Left renal cortex interstitium (tissue), 4 donors: ENCODE measurements around the gene STARD9. TPM values are rescaled to one million over a fixed set of nuclear protein-coding genes. Genes with fewer than 3 reads are reported as not detected.
"Not testable (repeated sequence)": the region's sequence is repeated elsewhere in the genome, so short reads cannot be mapped to it uniquely, and the experiment has no call there.

Experiments
- DNase-seq, 4 donors: peaks; one replicate each; pipeline ENCODE4 v3.0.0-alpha.2; 2013; ENCODE audit warnings: low read depth in 4 of 4, low spot score in 2 of 4, missing footprints in 1 of 4
- polyA plus RNA-seq, 4 donors: library from polyadenylated mRNA; unstranded; fragments of 120-200 nt; gene quantifications; one replicate each; pipeline ENCODE4 v1.2.1, GENCODE V29; 2013; ENCODE audit not compliant: insufficient read length in 4 of 4

The STARD9 gene
- polyA plus RNA-seq, 4 donors, result 6.7 to 15.3 (median 11.2) TPM

- DNase-seq, result no peak
Observed at GRCh38 chr15:42621996-42622925, 46.9 kb downstream of the STARD9 start.

GRCh38 chr15:42623951-42624350 lies 48.5 kb downstream of the STARD9 start:
- DNase-seq, result no peak

GRCh38 chr15:42627485-42627884 lies 52.1 kb downstream of the STARD9 start:
- DNase-seq, result no peak

- DNase-seq, result no peak
Observed at GRCh38 chr15:42628761-42629160, 53.4 kb downstream of the STARD9 start.

- no peak for DNase-seq
Observed at GRCh38 chr15:42632105-42632675, 56.8 kb downstream of the STARD9 start.

GRCh38 chr15:42640109-42640508 lies 64.7 kb downstream of the STARD9 start:
- no peak for DNase-seq

GRCh38 chr15:42650208-42651066 lies 75.0 kb downstream of the STARD9 start:
- peak; percentile 42 to 72 (median 48) for DNase-seq

- no peak for DNase-seq
Observed at GRCh38 chr15:42665827-42666226, 90.4 kb downstream of the STARD9 start.

- DNase-seq, result no peak
Observed at GRCh38 chr15:42667855-42668254, 92.4 kb downstream of the STARD9 start.

GRCh38 chr15:42670451-42670850 lies 95.0 kb downstream of the STARD9 start:
- DNase-seq, result no peak

GRCh38 chr15:42672444-42672843 lies 97.0 kb downstream of the STARD9 start:
- no peak for DNase-seq

- DNase-seq, result no peak
Observed at GRCh38 chr15:42674472-42674871, 99.1 kb downstream of the STARD9 start.

- DNase-seq, result no peak
Observed at GRCh38 chr15:42675021-42675420, 99.6 kb downstream of the STARD9 start.

GRCh38 chr15:42679285-42680141 lies 104.1 kb downstream of the STARD9 start:
- no peak for DNase-seq

- DNase-seq, result not testable (repeated sequence)
Observed at GRCh38 chr15:42680142-42680482, 104.7 kb downstream of the STARD9 start.

GRCh38 chr15:42681119-42681518 lies 105.7 kb downstream of the STARD9 start:
- no peak for DNase-seq

GRCh38 chr15:42686281-42686680 lies 110.9 kb downstream of the STARD9 start:
- DNase-seq, result no peak

- DNase-seq, result no peak
Observed at GRCh38 chr15:42687740-42688139, 112.3 kb downstream of the STARD9 start.

GRCh38 chr15:42688301-42688700 lies 112.9 kb downstream of the STARD9 start:
- no peak for DNase-seq

- no peak for DNase-seq
Observed at GRCh38 chr15:42691308-42691707, 115.9 kb downstream of the STARD9 start.
